Thyroid gland (tissue), 4 donors: ENCODE measurements around the gene IGFALS.

ENCODE experiments used
- POLR2A ChIP-seq, 2 donors: fragments of 450-650 bp; IDR thresholded peaks; one replicate each; pipeline ENCODE4 v1.6.1; 2017; ENCODE audit warnings: antibody characterized with exemption in 2 of 2, mild to moderate bottlenecking in 2 of 2, moderate library complexity in 1 of 2
- TF ChIP-seq, protein P1 (sequence below), 6 experiments: fragments of 200-600 bp in 3 of 6; fragments of 450-650 bp in 3 of 6; sonication (generic) in 3 of 6; IDR thresholded peaks; one replicate each; pipeline ENCODE4 v1.5.1; 2016 to 2019; ENCODE audit warnings: antibody characterized with exemption in 6 of 6, mild to moderate bottlenecking in 2 of 6, inconsistent platforms in 1 of 6, moderate library complexity in 1 of 6

DNA sequence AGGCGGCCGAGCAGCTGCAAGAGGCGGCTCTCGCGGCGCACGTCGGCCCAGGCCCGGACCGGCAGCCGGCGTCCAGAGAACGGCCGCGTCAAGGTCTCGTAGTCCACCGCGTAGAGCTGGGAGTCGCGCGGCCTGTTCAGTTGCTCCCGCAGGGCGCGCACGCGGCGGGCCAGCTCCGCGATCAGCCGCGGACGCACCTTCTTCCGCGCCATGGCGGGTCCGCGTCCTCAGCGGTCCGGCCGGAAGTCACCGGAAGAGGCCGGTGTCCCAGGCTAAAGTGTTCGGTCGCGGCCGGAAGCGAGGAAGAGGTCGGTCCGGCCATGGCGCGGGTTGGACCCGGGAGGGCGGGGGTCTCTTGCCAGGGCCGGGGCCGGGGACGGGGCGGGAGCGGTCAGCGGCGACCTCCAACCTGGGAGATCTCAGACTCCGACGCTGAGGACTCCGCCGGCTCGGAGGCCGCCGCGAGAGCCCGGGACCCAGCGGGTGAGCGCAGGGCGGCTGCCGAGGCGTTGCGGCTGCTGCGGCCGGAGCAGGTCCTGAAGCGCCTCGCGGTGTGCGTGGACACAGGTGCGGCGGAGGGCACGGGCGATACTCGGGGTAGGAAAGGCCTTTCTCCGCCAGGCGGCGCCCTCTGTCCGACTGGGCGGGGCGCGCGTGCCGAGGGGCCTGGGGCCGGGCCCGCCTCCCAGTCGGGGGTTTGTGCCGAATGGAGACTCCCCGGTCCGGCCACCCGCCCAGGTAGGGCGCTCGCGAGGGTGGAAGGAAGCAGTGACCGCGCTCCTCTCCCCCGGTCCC is 20.4 kb downstream of the IGFALS start, which contains the start of gene MRPS34:
- TF ChIP-seq, protein P1, sequence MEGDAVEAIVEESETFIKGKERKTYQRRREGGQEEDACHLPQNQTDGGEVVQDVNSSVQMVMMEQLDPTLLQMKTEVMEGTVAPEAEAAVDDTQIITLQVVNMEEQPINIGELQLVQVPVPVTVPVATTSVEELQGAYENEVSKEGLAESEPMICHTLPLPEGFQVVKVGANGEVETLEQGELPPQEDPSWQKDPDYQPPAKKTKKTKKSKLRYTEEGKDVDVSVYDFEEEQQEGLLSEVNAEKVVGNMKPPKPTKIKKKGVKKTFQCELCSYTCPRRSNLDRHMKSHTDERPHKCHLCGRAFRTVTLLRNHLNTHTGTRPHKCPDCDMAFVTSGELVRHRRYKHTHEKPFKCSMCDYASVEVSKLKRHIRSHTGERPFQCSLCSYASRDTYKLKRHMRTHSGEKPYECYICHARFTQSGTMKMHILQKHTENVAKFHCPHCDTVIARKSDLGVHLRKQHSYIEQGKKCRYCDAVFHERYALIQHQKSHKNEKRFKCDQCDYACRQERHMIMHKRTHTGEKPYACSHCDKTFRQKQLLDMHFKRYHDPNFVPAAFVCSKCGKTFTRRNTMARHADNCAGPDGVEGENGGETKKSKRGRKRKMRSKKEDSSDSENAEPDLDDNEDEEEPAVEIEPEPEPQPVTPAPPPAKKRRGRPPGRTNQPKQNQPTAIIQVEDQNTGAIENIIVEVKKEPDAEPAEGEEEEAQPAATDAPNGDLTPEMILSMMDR (IDR thresholded peaks at IDR 0.05), result peak; percentile 48 to 82 (median 70)
- peak in 1 of 2 donors; percentile 65 for TF ChIP-seq POLR2A (IDR thresholded peaks at IDR 0.05)
